Spleen (tissue), 11 donors: Measurements from ENCODE around the gene ZNF516. TPM values are rescaled to one million over a fixed set of nuclear protein-coding genes. Genes with fewer than 3 reads are reported as not detected.

Experiments
- DNase-seq: peaks from one replicate; pipeline ENCODE4 v3.0.0-alpha.2; 2020
- H3K27ac ChIP-seq, 8 donors: fragments of 200-600 bp; sonication (generic) in 7 of 8; 1 replicate in 4 of 8; 2 replicates in 4 of 8; pipeline versions ENCODE4 v1.5.0 to v1.8.0; 2016 to 2021; ENCODE audit warnings: inconsistent platforms in 4 of 8, mild to moderate bottlenecking in 4 of 8, moderate library complexity in 1 of 8
- H3K27me3 ChIP-seq, 7 donors: fragments of 200-600 bp; sonication (generic) in 6 of 7; replicated peaks in 1 of 7; 1 replicate in 4 of 7; 2 replicates in 3 of 7; pipeline versions ENCODE4 v1.5.0 to v1.8.0; 2016 to 2021; ENCODE audit warnings: inconsistent platforms in 3 of 7, mild to moderate bottlenecking in 1 of 7
- H3K36me3 ChIP-seq, 6 donors: fragments of 200-600 bp; sonication (generic) in 5 of 6; 1 replicate in 4 of 6; 2 replicates in 2 of 6; pipeline versions ENCODE4 v1.5.0 to v1.8.0; 2016 to 2021; ENCODE audit warnings: inconsistent platforms in 2 of 6
- H3K4me1 ChIP-seq, 6 donors: fragments of 200-600 bp; sonication (generic) in 5 of 6; 1 replicate in 3 of 6; 2 replicates in 3 of 6; pipeline versions ENCODE4 v1.5.0 to v1.8.0; 2016 to 2021; ENCODE audit warnings: inconsistent platforms in 3 of 6
- H3K4me3 ChIP-seq, 8 donors: fragments of 200-600 bp; sonication (generic) in 7 of 8; 1 replicate in 4 of 8; 2 replicates in 4 of 8; pipeline versions ENCODE4 v1.5.0 to v1.8.0; 2016 to 2021; ENCODE audit warnings: inconsistent platforms in 4 of 8, mild to moderate bottlenecking in 4 of 8, moderate library complexity in 2 of 8
- H3K9me3 ChIP-seq, 8 donors: fragments of 200-600 bp; sonication (generic) in 7 of 8; 1 replicate in 4 of 8; 2 replicates in 4 of 8; pipeline versions ENCODE4 v1.5.0 to v1.8.0; 2016 to 2021; ENCODE audit warnings: inconsistent platforms in 4 of 8
- POLR2A ChIP-seq, 3 donors: fragments of 450-650 bp; IDR thresholded peaks; one replicate each; pipeline ENCODE4 v1.5.1; 2017; ENCODE audit warnings: antibody characterized with exemption in 3 of 3, mild to moderate bottlenecking in 1 of 3
- POLR2AphosphoS5 ChIP-seq, 3 donors: sonication (generic); formaldehyde crosslinking; IDR thresholded peaks; one replicate each; pipeline ENCODE4 v1.5.1; 2017; ENCODE audit warnings: antibody characterized with exemption in 3 of 3
- WGBS, 5 donors: extraction: QIAGEN DNeasy Blood & Tissue Kit in 3 of 5; methylation state at CpG; one replicate each; pipeline versions ENCODE4 v1.1.5 to v1.1.7; 2013 to 2018; 5-methylcytosine and 5-hydroxymethylcytosine counted together
- intact Hi-C: fragments of 100-400 bp; cut with DNase I; formaldehyde crosslinking; loops from one replicate; pipeline ENCODE4 v1.15.0; 2023; ENCODE audit warnings: low total_unique reads
- polyA plus RNA-seq, 3 donors: library from polyadenylated mRNA; stranded (reverse); fragments of 200-250 nt; gene quantifications; one replicate each; pipeline ENCODE4 v1.2.1, GENCODE V29; 2013
- total RNA-seq, 7 donors: library from RNA; depleted of rRNA in 3 of 7; stranded (reverse); fragments of >200 nt in 3 of 7; fragmentation: NEBNext Ultra II Directional in 4 of 7; extraction: Animal tissue kit (Norgen Biotek cat#: 25700) in 4 of 7; gene quantifications; one replicate each; pipeline versions ENCODE4 v1.1.0 to v1.2.1, GENCODE V29; 2016 to 2021
- TF ChIP-seq, protein P1 (sequence below), 11 experiments: fragments of 200-600 bp in 7 of 11; fragments of 450-650 bp in 4 of 11; sonication (generic) in 4 of 11; IDR thresholded peaks in 8 of 11; conservative IDR thresholded peaks in 3 of 11; 1 replicate in 7 of 11; 2 replicates in 4 of 11; pipeline versions ENCODE4 v1.4.0 to v1.8.0; 2016 to 2021; ENCODE audit warnings: antibody characterized with exemption in 11 of 11, inconsistent platforms in 4 of 11, mild to moderate bottlenecking in 1 of 11
- donor health status: healthy with polysubstance abuse.
- donor health status: DM: no; HTN: no; CAD: no; lungs with moderate emphysema.
- donor health status: DM: no; HTN: no; CAD: no.
- donor health status: Bipolar disorder and iron deficiency.
- donor health status: healthy.
- donor health status: DM: no; HTN: no; CAD: no.
- donor health status: DM: yes; HTN: yes; CAD: no.

The ZNF516 gene
- total and polyA plus RNA-seq, 10 donors: 4.5 to 58.4 (median 40.0) TPM

DNA sequence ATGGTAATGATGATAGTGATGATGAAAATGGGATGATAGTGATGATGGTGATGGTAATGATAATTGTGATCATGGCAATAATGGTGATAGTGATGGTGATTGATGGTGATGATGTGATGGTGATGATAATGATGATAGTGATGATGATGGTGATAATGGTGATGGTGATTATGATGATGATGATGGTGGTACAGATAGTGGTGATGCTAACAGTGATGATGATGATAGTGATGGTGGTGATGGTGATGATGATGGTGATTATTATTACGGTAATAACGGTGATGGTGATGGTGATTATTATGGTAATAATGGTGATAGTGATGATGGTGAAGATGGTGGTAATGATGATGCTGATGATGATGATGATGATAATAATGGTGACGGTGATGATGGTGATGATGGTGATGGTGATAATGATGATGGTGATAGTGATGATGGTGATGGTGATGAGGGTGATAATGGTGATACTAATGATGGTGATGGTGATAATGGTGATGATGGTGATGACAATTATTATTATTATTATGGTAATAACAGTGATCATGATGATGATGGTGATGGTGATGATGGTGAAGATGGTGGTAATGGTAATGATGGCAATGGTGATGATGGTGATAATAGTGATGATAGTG, 151.0 kb downstream of the ZNF516 start:
- TF ChIP-seq POLR2A (IDR thresholded peaks at IDR 0.05): peak in 1 of 3 donors; percentile 27
- TF ChIP-seq POLR2AphosphoS5 (IDR thresholded peaks at IDR 0.05): no peak
- TF ChIP-seq, protein P1, sequence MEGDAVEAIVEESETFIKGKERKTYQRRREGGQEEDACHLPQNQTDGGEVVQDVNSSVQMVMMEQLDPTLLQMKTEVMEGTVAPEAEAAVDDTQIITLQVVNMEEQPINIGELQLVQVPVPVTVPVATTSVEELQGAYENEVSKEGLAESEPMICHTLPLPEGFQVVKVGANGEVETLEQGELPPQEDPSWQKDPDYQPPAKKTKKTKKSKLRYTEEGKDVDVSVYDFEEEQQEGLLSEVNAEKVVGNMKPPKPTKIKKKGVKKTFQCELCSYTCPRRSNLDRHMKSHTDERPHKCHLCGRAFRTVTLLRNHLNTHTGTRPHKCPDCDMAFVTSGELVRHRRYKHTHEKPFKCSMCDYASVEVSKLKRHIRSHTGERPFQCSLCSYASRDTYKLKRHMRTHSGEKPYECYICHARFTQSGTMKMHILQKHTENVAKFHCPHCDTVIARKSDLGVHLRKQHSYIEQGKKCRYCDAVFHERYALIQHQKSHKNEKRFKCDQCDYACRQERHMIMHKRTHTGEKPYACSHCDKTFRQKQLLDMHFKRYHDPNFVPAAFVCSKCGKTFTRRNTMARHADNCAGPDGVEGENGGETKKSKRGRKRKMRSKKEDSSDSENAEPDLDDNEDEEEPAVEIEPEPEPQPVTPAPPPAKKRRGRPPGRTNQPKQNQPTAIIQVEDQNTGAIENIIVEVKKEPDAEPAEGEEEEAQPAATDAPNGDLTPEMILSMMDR (IDR thresholded peaks at IDR 0.05 in 8 of 11, conservative IDR thresholded peaks at IDR 0.05 in 3 of 11): no peak
- no peak for DNase-seq
- H3K36me3 ChIP-seq: peaks cover 0 to 7% (median 0%) of the 10 kb centered on the region in 6 donors
- 94 to 100% (median 97%) methylated on average over 3 of the region's 3 CpGs for WGBS, 5 donors
- no peak overlapping the region for H3K27ac ChIP-seq
- intact Hi-C loops: no loop called here
- peaks cover 0 to 10% (median 0%) of the 10 kb centered on the region in 7 donors for H3K27me3 ChIP-seq
- H3K4me1 ChIP-seq: peaks cover 0 to 11% (median 3%) of the 10 kb centered on the region in 6 donors
- no peak overlapping the region for H3K4me3 ChIP-seq
- H3K9me3 ChIP-seq: peaks cover 0 to 19% (median 13%) of the 10 kb centered on the region in 8 donors

- no peak for DNase-seq
- TF ChIP-seq, protein P1 (IDR thresholded peaks at IDR 0.05 in 8 of 11, conservative IDR thresholded peaks at IDR 0.05 in 3 of 11): no peak
- TF ChIP-seq POLR2A (IDR thresholded peaks at IDR 0.05): no peak
- no peak for TF ChIP-seq POLR2AphosphoS5 (IDR thresholded peaks at IDR 0.05)
- no peak overlapping the region for H3K27ac ChIP-seq
- H3K4me1 ChIP-seq: peaks cover 0 to 5% (median 0%) of the 10 kb centered on the region in 6 donors
- intact Hi-C loops: no loop called here
- 80 to 92% (median 86%) methylated on average over 2 of the region's 2 CpGs for WGBS, 5 donors
- peaks cover 0 to 7% (median 0%) of the 10 kb centered on the region in 6 donors for H3K36me3 ChIP-seq
- no peaks in the 10 kb centered on the region for H3K27me3 ChIP-seq
- H3K9me3 ChIP-seq: peaks cover 0 to 19% (median 13%) of the 10 kb centered on the region in 8 donors
- no peak overlapping the region for H3K4me3 ChIP-seq
These were observed 154.6 kb downstream of the ZNF516 start for GRCh38 chr18:76340410-76340809.

- Histone ChIP-seq H3K4me3 (no peak overlapping the region), H3K36me3 (peaks cover 0 to 7% (median 0%) of the 10 kb centered on the region in 6 donors), H3K4me1 (peaks cover 0 to 5% (median 0%) of the 10 kb centered on the region in 6 donors), H3K27me3 (no peaks in the 10 kb centered on the region), H3K9me3 (peaks cover 0 to 19% (median 13%) of the 10 kb centered on the region in 8 donors), H3K27ac (no peak overlapping the region)
- WGBS, 5 donors: 38 to 50% (median 41%) methylated on average over 2 of the region's 2 CpGs
- no peak for DNase-seq
- intact Hi-C loops: no loop called here
- TF ChIP-seq, protein P1 (IDR thresholded peaks at IDR 0.05 in 8 of 11, conservative IDR thresholded peaks at IDR 0.05 in 3 of 11): no peak
- TF ChIP-seq POLR2AphosphoS5 (IDR thresholded peaks at IDR 0.05): peak in 1 of 3 donors; percentile 13
These were observed 155.8 kb downstream of the ZNF516 start for GRCh38 chr18:76339246-76339620.

GRCh38 chr18:76338619-76339245, 156.3 kb downstream of the ZNF516 start:
- Histone ChIP-seq H3K4me1 (peaks cover 0 to 5% (median 0%) of the 10 kb centered on the region in 6 donors), H3K36me3 (peaks cover 0 to 7% (median 0%) of the 10 kb centered on the region in 6 donors), H3K9me3 (peaks cover 0 to 23% (median 14%) of the 10 kb centered on the region in 8 donors), H3K27ac (no peak overlapping the region), H3K4me3 (no peak overlapping the region), H3K27me3 (no peaks in the 10 kb centered on the region)
- DNase-seq: no peak
- WGBS, 5 donors: 71 to 89% (median 83%) methylated on average over 5 of the region's 5 CpGs
- intact Hi-C loops: no loop called here
- TF ChIP-seq POLR2A (IDR thresholded peaks at IDR 0.05) (no peak), POLR2AphosphoS5 (IDR thresholded peaks at IDR 0.05) (no peak)
- TF ChIP-seq, protein P1 (IDR thresholded peaks at IDR 0.05 in 8 of 11, conservative IDR thresholded peaks at IDR 0.05 in 3 of 11): no peak
